ENCODE measurements around the gene KLK10.

Gene KLK10, protein sequence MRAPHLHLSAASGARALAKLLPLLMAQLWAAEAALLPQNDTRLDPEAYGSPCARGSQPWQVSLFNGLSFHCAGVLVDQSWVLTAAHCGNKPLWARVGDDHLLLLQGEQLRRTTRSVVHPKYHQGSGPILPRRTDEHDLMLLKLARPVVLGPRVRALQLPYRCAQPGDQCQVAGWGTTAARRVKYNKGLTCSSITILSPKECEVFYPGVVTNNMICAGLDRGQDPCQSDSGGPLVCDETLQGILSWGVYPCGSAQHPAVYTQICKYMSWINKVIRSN

DNA sequence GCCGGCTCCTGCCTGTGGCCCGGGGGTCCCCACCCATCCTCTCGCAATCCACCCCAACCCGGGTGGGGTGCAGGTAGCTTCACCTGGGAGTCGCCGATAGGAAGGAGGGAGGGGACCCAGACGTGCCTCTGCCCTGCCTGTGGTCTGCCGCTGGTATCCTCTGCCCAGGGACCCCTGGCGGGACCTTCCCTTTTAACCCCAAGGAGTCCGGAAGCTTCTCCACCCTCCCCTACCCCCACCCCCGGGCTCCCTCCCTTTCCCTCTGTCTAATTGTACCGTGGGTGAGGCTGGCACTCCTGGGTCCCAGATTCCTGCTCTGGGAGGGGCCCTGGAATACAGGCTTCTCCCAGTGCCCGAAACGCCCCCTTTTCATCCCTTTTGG, at the start of gene KLK10:
KLK10 (minus strand) TSS at position 166 of the 382 bp plus-strand sequence. CDS start 579 bp downstream, outside the sequence.
- DNase-seq = no peak

DNA sequence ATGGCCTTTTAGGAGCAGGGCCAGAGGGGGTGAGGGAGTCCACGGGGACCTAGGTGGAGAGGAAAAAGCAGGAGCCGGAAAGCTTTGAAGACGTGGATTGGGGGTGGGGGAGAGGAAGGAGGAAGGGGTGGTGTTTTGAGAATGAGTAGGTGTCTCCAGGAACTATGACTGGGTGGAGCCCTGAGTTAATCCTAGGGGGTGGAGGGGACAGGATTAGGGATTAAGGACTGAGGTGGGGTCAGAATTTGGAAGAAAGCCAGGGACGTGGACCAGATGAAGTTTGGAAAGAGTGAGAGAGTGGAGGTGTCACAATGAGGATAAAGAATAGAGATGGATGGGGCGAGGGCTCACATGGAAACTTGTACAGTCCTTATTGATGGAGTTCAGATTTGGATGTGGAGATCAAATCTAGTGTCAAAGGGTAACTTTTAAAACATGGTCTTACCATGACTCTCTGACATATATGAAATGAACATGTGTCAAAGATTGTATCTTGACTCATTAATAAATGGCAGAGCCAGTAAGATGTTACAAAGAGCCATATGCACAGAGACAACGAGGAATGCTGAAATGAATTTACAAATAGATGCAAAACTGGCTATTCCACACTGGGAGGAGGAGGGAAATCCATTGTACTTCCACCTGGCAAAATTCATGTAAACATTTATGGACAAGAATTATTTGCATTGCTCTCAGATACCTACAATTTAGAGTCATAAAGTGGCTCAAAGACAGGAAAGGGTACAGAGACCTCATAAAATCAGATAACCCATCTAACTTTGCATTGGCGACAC, 47.1 kb upstream of the KLK10 start:
- no peak for DNase-seq

DNA sequence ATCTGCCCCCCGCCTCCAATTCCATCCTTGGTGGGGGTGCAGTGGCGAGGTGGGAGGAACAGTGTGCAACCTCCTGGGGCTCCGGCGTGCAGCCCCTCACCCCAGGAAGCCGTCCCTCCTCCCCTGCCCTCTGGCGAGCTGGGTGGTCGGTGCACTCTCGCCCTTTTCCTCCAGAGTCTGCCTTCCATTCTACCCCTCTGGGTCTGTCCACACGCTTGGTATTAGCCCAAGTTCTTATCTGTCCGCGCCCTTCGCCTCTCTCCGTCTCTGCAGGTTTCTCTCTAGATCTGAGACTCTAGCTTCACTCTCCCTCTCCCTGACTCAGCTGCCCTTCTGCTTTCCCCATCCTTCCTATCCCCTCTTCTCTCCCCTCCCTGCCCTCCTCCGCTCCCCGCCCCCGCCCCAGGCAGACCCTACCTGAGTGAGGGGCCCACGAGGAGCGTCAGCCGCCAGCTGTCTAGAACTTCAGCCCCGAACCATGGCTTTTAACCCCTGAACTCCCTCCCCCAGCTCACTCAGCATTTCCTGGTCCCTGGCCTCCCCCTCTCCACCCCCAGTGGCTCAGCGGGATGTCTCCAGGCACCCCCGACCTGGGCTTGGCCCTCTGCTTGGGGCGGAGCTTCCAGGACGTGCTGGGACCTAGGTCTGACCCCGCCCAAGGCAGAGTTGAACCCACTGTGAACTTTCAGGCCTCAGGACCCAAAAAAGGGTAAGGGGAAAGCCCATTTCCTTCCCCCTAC, 45.9 kb upstream of the KLK10 start:
- DNase-seq = no peak

DNA sequence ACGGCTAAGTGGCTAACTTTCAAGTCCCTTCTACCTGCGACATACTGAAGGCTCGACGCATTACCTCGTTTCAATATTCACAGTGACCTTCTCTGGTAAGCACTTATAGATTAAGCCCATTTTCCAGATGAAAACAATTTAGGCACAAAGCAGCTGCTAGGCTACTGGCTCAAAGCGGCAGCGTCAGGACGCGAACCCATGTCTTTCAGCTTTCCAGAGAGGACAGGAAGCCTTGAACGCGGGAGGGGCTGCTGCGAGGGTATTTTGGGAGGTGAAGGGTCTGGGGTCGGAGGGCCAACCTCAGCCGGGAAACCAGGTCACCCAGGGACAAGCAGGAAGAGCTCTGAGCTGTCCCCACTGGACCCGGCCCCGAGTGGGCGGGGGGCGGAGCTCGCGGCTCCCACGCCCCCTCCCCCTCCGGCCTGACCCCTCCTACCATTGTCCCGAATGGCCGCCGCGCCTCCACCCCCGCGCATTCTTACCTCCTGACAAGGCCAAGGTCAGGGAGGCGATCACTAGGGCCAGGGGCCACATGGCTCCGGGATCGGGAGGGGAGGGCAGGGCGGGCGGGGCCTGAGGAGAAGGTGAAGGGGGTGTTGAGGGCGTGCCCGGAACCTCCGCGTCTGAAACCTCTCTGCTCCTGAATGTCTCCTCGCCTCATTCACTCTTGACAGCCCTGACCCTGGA, 45.2 kb upstream of the KLK10 start, which contains the start of gene KLK13:
KLK13 (minus strand) TSS at position 559 of the 687 bp plus-strand sequence; CDS start at position 534, 25 bp downstream.
- DNase-seq = no peak

DNA sequence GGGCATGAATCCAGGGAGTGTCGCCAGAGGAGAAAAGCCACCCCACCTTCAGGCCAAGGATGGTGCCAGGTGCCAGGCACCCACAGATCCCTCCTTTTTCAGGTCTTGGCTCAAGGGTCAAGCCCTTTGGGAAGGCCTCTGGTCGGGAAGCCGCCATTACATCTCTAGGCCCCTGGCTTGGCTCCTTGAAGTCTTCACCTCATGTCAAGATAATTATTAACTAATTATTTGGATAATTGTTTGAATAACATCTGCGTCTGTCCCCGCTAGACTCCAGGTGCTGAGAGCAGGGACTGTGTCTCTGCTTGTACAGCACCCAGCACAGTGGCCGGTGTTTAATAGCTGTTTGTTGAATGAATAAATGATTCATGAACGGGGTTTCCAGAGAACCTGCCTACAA, 44.2 kb upstream of the KLK10 start:
- no peak for DNase-seq

DNA sequence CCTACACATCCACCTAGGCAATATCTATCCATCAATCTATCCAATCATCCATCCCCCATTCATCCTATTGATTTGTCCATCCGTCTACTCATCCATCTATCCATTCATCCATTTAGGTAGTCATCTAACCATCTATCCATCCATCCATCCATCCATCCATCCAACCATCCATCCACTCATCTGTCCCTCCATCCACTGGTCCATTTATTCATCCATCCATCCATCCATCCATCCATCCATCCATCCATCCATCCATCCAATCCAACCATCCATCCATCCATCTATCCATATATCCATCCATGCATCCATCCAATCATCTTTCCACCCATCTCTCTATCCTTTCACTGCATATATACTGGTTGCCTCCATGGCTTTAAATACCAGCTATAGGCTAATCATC, 41.5 kb upstream of the KLK10 start:
- no peak for DNase-seq

DNA sequence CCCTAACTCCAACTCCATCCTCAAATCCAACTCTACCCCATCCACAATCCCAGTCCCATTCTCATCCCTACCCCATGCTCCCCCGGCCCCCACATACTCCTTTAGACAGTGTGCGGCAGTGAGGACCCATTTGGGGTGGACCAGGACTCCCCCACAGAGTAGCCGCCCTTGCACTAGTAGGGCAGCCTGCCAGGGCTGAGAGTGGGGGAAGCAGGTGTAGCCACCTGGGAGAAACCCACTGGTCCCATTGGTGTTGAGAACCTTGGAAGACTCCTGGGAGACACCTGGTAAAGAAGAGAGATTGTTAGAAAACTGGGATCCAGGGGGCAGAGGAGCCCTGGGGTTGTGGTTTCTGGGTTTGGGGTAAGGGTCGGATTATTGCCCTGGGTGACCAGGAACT, 40.8 kb upstream of the KLK10 start:
- DNase-seq = no peak

DNA sequence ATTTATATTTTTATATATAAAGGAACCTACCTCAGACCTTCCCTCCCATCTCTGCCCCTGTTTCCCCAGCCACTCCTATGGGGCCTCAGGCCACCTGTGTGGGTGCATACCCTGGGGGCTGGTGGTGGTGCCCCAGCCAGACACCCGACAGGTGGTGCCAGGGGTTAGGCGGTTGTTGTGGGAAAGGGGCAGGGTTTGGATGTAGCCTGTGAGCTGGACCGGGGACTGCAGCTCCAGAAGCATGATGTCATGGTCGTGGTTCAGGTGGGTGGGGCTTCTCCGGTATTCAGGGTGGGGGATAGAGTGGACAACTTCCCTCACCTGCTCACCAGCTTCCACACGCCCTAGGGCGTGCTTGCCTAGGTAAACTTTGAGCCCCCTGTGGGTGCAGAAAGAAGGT, 40.2 kb upstream of the KLK10 start:
- no peak for DNase-seq

DNA sequence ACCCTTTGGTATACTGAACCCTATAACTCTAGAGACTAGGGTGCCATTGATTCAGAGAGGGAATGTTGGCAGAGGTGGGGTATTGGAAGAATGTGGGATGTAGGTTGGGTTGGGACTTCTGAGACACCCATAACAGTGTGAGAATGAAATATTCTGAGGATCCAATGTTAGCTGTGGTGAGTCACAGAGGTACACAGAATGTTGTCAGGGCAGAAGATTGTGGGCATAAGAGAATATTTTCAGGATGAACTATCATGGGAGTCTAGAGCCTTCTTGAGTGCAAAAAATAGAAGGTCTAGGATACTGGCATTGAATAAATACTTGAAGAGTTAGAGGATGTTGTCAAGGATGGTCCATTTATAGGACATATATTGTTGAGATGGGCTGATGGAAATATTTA, 36.4 kb upstream of the KLK10 start:
- no peak for DNase-seq

DNA sequence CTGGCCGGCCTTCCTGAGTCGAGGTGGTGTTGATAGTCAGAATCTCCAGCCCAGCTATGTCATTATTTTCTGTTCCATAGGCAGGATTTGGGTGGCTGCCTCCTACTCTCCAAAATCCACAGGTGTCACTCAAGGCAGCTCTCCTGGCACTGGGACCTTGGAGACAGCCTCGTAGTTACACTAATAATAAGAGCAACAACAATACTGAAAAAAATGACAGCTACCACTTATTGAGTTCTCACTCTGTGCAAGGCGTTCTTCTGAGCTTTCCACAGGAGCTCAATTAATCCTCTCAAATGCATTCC, 27.5 kb upstream of the KLK10 start:
- no peak for DNase-seq

DNA sequence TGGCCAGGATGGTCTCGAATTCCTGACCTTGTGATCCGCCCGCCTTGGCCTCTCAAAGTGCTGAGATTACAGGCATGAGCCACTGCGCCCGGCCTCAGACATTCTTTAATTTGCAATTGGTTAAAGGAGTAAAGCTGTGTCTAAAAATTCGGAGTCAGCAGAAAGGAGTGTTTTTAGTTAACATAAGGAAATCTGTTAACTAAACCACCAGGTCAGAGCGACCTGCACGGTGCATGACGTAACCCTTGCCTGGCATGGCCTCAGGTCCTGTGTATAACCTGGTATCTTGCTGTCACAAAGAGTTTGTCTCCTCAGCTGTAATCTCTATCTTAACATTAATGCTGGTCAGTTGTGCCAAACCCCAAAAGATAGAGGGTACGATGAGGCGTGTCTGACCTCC, 24.8 kb upstream of the KLK10 start:
- no peak for DNase-seq

DNA sequence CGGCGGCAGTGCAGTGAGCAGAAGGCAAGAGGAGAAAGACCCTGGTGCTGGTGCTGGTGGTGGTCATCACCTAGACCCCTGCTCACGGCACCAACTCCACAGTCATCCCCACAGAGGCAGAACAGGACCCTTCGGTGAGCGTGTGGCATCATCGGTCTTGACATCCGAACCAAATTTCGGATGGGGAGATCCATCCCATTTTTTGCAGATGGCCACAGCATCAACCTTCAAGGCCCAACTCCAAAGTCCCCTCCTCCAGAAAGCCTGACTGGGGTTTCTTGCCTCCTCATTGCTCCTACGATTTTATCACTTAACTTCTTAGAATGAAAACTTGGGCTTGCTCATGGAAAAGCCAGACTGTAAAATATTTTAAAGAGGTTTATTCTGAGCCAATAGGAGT, 24.0 kb upstream of the KLK10 start:
- no peak for DNase-seq

DNA sequence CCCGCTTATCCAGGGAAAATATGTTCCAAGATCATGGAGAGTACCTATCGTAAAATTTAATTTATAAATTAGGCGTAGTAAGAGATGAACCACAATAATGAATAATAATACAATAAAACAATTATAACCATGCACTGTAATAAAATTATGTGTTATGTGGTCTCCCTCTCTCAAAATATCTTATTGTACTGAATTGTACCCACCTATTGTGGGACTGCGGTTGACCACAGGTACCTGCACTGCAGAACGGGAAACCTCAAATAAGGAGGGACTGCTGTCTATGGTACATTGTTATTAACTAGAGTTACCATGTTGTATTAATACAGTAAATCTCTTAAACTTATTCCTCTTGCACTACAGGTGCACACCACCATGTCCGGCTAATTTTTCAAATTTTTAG, 20.6 kb upstream of the KLK10 start:
- no peak for DNase-seq

DNA sequence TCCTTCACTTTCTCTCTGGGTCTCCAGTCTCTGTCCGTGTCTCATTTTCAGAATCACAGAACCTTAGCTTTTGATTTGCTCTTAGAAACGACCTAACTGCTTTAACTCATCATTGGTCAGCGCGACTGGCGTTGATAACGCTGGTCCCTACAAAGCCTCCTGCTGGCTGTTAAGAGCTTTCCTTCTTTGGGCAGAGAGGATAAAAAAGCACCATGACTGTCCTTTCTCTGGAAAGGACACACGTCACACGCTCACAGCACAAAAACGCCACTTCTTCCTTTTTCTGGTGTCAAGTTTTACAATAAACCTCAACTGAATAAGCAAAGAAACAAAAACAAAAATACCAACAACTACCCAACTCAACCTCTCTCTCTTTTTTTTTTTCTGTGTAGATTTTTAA, 17.0 kb upstream of the KLK10 start:
- DNase-seq = no peak

DNA sequence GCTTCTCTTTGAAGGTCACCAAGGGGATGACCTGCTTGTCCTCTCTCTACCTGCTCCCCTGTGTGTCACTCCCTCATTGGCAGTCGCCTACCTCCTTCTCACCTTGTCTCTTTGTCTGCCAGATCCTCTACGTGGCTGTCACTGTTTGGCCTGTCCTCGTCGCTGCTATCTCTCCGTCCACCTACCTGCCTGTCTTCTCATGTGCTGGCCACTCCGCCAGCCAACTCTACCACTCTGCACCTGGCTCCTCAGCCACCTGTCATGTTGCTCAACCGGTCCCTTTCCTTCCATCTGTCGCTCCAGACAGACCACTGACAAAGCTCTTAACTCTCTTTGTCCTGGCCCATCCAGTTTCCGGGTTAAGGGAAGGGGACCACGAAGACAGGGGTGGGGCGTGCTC, 15.2 kb upstream of the KLK10 start, which contains the start of gene KLK12:
KLK12 (minus strand) TSS at position 299 of the 400 bp plus-strand sequence. CDS start 381 bp downstream, outside the sequence.
- peak; percentile 69 for DNase-seq

DNA sequence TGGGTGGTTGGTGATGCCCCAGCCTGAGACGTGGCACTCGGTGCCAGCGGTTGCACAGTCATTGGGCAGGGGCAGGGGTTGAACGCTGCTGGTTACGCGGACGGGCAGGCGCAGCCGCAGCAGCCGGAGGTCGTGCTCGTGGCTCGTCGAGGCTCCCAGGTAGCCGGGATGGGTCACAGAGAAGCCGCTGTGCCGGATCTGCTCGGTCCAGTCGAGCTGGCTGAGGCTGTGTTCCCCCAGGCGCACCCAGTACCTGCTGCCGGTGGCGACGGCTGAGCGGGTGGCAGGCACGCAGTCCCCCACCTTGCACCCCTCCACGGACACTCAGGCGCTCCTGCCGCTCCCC, 12.3 kb upstream of the KLK10 start:
- DNase-seq = no peak

DNA sequence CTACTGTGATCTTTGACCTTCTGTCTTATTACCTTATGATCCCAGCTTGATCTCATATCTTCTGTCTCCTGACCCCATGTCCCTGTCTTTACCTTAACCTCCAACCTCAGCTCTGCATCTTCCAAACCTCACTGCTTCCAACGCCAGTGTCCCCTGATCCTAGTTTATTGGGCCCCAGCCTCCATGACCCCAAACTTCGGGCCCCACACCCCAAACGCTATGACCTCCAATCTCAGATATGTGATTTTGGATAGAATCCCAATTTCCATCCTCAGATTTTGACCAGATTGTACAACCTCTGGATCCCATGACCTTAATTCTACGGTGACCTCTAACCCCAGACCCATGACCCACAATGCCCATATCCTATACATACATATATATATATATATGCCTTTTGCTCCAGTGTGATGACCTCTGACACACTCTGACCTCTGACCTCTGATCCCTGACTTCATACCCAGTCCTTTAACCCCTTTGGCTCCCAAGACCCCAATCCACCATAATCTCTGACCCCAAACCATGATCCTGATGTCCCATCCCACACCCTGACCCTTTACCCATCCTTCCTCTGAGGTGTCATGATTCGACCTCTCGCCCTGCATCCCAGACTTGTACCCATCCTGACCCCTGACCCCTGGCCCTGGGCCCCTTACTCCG, 11.8 kb upstream of the KLK10 start:
- no peak for DNase-seq

DNA sequence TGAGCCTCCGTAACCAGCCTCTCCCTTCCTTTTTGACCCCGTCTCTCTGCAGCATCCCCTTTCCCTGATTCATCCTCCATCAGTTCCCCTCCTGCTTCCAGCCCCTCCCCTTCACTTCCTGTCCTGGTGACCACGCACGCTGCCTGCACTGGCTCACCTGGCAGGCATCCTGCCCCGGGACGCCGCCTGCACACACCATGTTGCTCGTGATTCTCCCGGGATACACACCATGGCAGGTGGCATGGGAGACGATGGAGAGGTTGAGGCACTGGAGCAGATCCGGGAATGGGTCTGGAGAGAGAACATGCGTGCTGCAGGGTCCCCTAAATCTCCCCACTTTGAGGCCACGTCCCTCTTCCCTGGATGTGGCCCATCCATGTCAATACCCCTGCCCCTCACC, 11.1 kb upstream of the KLK10 start:
- no peak for DNase-seq

DNA sequence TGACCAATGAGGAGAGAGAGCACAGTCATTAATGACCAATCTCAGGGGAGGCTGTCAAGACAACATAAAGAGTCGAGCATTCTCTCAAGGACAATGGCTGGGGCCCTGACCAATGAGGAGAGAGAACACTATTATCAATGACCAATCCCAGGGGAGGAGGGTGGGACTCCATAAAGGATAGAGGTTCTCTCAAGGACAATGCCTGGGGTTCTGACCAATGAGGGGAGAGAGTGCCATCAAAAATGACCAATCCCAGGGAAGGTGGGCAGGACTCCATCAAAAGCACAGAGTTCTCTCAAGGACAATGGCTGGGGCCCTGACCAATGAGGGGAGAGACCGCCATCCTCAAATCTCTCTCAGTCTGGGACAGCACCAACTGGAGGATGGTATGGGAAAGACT, 10.2 kb upstream of the KLK10 start:
- no peak for DNase-seq

DNA sequence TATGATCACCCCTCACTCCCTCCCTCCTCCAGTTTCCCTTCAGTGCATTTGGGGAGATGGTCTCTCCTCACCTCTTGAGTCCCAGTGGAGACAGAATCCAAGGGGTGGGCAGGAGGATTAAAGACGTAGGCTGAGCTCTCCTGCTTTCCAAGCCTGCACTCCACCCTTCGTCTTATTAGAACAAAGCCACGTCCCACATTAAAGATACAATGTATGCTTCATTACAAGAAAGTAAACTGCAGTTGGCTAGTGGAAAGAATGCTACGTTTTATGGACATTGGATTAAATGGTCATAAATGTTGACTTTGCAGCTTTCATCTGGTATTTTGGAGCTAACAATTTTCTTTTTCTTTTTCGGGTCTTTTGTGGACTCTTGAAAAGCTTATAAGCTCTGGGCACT, 8.4 kb upstream of the KLK10 start:
- no peak for DNase-seq

DNA sequence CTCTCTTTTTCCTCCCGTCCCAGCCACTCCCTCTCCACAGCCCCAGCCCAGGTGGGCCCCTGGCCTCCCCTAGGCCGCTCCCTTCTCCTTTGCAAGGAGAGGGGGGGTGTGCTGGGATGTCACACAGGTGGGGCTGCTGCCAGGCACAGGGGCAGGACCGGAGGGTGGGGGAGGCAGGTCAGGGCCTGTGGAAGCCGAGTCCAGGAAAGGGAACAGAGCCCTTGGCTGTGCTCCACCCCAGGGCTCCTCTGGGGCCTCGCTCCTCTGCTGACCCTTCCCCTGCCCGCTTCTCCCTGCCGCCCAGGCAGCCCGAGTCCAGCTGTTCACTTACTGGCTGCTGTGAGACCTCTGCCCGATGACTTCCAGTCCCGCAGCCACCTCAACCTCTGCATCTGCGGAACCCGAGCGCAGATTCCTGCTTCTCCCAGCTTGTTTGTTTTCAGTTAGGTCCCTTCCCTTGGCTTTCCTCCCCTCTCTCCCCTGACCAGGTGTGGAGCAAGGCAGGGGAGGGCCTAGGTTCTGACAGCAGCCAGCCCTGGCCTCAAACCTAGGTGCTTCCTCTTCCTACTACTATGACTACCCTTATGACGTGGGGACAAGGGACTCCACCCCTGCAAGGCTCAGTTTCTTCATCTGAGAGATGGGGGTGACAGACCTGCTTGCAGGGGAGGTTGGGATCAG, 7.8 kb upstream of the KLK10 start:
- DNase-seq = peak; percentile 20

DNA sequence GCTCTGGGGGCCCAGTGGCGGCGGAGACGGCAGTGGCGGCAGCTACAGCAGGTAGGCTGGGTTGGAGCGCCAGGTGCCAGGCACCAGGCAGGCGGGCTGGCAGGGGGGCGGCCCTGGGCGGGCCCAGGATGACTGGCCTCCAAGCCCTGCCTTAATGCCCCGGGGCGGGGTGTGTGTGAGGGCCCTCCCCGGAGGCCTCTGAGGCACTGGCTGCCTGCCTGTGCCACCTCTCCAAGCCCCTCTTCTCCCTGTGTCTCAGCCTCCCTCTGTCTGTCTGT, 7.0 kb upstream of the KLK10 start, which contains the start of gene KLK11:
KLK11 (minus strand) TSS at position 63 of the 278 bp plus-strand sequence. CDS start 985 bp downstream, outside the sequence.
- DNase-seq = peak; percentile 48

All from DMS79 (cell line).